EL (cell line): ENCODE measurements around the gene KIF22.
"Not testable (repeated sequence)": the region's sequence is repeated elsewhere in the genome, so short reads cannot be mapped to it uniquely, and the experiment has no call there.

Source experiments
- DNase-seq: peaks from one replicate; pipeline ENCODE4 v3.0.0-alpha.2; 2016

The KIF22 gene

DNA sequence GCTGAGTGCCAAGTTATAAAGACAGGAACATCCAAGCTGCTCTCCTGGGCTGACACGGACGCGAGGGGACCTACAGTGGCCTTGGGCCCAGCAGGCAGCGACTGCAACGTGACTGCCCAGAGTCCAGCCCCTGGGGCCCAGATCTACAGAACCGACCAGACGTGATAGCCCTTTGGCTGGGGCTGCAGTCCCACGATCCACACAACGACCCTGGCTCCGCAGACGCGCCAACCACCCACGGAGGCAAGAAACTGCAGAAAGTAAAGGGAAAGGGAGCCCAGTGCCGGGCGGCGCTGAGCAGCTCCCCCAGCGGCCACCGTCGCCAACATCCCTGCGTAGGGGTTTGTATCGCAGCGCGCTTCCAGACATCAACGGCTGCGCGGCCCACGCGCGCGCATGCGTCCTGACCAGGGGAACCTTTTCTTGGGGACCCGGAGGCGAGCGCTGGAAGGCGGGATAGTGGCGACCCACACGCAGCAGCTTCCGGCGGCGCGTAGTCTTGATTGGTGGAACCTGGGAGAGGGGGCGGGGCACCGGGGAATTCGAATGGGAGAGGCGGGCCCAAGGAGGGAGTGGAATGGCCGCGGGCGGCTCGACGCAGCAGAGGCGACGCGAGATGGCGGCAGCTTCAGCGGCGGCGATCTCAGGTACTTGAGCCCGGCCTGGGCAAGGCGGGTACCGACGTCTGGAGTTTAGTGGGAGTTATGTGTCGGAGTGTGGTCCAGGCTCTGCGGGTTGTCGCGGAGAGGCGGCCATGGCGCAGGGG lies at the start of gene KIF22:
Gene KIF22 (plus strand): TSS at position 569 of the 766 bp plus-strand sequence. CDS start 9 bp downstream, at position 578.
- peak; percentile 98 for DNase-seq

DNA sequence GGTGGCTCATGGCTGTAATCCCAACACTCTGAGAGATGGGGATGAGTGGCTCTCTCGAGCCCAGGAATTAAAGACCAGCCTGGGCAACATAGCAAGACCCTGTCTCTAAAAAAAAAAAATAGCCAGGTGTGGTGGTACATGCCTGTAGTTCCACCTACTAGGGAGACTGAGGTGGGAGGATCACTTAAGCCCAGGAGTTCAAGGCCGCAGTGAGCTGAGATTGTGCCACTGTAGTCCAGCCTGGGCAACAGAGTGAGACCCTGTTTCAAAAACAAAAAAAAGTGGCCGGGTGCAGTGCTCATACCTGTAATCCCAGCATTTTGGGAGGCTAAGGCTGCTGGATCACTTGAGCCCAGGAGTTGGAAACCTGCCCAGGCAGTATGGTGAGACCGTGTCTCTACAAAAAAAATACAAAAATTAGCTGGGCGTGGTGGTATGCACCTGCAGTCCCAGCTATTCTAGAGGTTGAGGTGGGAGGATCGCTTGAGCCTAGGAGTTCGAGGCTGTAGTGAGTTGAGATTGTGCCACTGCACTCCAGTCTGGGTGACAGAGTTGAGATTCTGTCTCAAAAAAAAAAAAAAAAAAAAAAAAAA lies 47.8 kb upstream of the KIF22 start:
- no peak for DNase-seq

DNA sequence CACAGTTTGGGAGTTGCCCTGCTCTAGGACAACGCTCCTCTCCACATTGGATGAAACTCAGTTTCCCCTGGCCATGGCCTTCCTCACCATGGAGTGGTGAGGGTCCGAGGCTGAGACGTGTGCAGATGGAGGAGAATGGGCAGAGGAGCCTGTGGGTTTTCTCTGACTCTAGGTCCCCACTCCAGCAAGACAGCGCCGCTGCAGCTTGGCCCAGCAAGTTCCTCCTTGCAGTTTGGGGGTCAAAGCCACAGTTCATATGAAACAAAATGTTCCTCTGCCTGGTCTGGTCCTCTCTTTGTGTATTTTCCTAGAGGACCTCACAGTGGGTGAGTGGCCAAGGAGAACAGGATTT lies 47.1 kb upstream of the KIF22 start:
- DNase-seq: no peak

DNA sequence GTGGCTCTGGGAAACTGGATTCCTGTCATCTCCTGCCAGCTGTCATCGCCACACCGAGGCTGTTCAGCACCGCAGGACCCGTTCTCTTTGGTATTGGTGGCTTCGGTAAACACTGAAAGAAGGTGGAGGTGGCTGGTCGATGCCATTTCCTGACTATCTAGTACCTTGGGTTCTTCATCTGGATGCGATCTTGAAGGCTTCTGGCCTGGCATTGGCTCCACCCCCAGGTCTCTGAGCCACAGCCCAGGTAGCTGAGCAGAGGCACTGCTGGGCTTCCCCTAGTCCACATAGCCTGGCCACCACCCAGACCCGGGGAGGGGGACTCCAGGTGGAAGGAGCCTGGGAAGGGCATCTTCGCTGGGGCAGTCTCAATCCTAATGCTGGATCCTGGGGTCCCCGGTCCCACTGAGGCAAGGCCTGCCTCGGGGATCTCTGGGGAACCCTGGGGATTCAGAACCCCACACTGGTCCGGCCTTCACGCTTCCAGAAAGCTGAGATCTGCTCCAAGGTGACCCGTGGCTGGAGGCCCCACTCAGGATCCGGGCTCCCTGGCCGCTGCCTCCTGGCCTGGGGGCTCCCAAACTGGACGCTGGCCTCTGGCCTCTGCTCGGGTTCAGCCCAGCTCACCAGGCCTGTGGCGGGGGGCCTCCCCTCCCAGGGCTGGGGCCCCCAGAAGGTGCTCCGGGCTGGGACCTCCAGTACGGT lies 46.6 kb upstream of the KIF22 start:
- DNase-seq: no peak

DNA sequence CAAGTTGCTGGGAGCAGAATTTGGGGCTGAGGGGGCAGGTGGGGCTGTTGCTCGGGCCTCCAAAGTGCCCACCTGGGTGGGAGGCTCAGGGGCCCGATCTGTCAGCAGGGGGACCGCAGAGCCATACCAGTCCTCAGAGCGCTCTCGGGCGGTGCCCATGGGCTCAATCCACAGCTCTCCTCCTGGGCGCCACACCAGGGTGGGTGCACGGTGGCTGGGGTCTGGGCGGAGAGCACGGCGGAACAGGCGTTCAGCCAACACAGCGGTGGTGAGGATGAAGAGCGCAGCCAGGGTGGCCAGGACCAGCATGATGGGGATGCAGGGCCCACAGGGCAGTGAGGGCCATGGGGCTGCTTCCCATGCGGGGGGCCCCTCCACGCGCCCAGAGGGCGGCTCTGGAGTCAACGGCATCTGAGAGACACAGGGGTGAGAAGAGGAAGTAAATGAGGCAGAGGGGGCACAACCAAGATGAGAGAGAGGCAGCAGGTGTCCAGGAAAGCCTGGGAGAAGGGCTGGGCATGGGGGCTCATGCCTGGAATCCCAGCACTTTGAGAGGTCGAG lies 45.9 kb upstream of the KIF22 start:
- no peak for DNase-seq

DNA sequence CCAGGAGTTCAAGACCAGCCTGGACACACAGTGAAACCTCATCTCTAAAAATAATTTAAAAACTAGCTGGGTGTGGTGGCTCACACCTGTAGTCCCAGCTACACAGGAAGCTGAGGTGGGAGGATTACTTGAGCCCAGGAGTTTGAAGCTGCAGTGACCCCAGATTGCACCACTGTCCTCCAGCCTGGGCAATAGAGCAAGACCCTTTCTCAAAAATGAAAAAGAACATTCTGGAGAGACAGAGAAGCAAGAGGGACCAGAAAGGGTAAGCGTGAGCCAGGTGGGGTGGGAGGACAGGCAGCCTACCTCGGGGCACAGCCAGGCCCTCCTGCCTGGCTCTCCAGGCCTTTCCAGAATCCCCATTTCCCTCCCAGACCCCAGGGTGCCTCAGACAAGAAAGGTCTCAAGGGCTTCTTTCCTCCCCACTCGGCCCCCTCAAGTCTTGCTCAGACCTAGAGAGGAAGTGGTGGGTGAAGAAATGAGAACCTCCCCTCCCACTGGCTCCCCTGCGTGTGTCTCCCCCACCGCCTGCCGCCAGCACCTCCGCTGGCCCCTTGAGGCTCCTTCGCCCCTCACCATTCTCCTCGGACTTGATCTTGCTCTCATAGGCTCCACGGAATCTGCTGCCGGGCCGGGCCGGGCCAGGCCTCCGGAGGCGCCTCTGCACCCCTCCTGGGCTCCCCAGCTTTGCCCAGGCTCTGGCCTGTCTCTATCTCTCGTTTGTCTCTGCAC lies 45.3 kb upstream of the KIF22 start:
- DNase-seq: no peak

DNA sequence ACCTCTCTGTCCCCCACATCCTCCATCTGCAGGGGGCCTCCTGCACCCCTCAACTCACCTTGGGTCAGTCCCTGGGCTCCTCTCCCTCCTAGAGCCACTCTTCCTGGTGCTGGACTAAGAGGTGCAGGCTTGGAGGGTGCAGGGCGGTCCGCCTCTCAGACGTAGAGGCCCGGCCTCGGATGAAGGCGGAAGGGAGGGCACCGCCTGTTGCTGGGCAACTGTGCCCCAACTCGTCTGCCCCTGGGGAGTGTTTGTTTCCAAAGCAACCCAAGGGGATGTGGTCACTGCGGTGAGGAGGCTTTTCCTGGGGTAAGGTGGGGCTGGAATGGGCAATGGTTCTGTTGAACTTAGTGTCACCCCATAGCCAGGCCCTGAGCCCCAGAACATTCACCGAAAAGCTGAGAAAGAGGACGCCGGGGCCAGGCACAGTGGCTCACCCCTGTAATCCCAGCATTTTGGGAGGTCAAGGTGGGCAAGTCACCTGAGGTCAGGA lies 44.7 kb upstream of the KIF22 start, which contains the start of gene C16orf54:
Gene C16orf54 (minus strand): TSS at position 138 of the 493 bp plus-strand sequence. CDS start 1,039 bp downstream, outside the sequence.
- DNase-seq: no peak

DNA sequence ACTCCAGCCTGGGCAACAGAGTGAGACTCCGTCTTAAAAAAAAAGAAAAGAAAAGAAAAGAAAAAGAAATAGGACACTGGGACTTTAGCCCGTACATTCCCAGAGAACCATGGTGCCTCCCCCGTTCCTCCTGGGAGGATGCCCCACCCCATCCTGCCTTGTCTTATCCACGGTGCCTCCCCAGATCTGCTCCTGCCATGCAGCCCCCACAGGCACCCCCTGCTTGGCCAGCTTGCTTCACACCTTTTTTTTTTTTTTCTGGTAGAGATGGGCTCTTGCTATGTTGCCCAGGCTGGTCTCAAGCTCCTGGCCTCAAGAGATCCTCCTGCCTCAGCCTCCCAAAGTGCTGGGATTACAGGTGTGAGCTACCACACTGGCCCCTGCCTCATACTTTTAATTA lies 44.0 kb upstream of the KIF22 start:
- DNase-seq: not testable (repeated sequence)

DNA sequence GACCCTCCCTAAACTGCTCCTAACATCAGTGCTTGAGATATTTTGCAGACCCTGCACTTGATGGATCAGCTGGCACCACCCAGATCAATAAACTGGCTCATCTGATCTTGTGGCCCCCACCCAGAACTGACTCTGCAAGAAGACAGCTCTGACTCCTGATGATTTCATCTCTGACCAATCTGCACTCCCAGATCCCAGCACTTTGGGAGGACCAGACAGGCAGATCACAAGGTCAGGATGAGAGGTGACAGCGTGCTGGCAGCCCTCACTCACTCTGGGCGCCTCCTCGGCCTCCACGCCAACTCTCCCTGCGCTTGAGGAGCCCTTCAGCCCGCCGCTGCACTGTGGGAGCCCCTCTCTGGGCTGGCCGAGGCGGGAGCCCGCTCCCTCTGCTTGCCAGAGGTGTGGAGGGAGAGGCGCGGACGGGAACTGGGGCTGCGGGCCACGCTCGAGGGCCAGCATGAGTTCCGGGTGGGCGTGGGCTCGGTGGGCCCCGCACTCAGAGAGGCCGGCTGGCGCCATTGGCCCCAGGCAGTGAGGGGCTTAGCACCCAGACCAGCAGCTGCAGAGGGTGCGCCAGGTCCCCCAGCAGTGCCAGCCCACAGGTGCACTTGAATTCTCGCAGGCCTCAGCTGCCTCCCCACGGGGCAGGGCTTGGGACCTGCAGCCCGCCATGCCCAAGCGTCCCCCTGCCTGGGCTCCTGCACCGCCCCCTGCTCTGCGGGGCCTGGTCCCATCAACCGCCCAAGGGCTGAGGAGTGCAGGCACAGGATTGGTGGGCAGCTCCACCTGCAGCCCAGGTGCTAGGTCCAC lies 42.4 kb upstream of the KIF22 start:
- no peak for DNase-seq

DNA sequence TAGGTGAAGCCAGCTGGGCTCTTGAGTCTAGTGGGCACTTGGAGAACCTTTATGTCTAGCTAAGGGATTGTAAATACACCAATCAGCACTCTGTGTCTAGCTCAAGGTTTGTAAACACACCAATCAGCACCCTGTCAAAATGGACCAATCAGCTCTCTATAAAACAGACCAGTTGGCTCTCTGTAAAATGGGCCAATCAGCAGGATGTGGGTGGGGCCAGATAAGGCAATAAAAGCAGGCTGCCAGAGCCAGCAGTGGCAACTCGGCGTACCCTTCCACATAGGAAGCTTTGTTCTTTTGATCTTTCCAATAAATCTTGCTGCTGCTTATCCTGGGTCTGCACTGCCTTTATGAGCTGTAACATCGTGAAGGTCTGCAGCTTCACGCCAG lies 41.8 kb upstream of the KIF22 start:
- DNase-seq: not testable (repeated sequence)

DNA sequence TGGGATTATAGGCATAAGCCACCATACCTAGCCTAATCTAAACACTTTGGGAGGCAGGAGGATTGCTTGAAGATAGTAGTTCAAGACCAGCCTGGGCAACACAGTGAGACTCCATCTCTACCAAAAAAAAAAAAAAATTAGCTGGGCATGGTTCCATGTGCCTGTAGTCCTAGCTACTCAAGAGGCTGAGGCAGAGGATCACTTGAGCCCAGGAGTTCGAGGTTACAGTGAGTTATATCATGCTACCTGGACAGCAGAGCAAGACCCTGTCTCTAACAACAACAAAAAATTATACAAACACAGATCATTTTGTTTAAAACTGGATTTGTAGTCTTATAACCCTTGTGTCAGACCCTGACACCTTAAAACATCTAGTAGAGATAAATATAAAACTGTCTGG lies 37.0 kb upstream of the KIF22 start:
- DNase-seq: no peak

DNA sequence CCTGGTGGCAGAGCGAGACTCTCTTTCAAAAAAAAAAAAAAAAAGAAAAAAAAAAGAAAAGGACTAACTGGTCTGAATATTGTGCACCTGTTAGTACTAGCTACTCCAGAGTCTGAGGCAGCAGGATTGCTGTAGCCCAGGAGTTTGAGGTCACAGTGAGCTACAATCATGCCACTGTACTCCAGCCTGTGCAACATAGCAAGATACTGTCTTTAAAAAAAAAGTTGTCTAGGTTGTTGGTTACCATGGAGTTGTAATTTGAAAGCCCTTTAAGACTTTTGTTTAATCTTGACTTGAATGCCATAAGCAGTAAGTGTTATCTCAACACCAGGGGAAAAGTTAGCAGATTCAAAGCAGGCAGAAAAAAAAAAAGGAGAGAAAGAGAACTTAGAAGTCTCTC lies 33.9 kb upstream of the KIF22 start:
- no peak for DNase-seq

DNA sequence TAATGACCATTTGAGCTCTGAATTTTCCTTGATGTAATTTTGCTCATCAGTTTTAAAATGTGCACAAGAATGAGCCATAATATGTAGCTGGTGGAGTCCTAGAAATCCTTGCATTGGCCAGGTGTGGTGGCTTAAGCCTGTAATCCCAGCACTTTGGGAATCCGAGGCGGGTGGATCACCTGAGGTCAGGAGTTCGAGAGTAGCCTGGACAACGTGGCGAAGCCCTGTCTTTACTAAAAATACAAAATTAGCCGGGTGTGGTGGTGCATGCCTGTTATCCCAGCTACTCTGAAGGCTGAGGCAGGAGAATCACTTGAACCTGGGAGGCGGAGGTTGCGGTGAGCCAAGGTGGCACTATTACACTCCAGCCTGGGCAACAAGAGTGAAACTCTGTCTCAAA lies 33.5 kb upstream of the KIF22 start:
- DNase-seq: not testable (repeated sequence)

DNA sequence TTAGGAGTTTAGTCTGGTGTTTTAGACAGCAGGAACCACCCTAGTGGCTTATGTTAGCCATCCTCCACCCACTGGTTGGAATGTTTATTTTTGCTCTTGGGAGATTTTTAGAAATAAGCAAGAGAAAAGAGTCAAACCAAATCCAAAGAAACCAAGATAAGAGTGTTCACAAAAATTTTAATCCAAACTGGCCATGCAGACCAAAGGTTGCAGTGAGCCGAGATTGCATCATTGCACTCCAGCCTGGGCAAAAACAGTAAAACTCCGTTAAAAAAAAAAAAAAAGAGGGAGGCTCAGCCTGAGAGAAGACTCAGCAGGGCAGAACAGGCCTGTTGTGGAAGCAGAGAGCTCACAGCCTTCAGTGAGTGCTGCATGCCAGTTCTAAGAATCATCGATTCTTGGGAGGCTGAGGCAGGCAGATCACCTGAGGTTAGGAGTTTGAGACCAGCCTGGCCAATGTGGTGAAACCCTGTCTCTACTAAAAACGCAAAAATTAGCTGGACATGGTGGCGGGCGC lies 32.5 kb upstream of the KIF22 start:
- DNase-seq: peak; percentile 25

DNA sequence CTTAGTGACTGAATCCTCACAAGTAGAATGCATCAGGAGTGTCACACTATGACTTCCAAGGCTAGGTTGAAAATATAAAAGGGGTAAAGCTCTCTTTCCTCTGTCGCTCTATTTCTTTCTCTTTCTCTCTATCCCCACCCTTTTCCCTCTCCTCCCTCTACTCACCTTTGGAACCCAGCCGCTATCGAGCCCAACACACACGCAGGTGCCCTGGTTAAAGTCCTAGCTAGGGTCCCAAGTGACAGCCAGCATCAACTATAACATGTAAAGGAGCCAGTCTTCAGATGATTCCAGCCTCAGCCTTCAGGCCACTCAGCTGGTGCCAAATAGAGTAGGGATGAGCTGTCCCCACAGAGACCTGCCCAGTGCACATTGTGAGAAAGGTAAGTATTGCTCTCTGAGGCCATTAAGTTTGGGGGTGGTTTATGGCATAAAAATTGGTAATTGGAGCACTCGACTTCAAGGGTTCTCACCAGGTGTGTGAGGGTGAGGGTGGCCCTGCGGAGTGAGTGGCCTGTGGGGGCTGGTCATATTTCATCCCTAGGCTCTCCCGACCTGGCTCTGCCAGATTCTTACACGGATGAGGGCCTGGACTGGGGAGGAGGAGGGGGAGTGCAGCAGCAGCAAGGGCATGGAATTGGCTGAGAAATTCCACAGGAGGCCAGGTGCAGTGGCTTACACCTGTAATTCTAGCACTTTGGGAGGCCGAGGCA lies 29.8 kb upstream of the KIF22 start:
- no peak for DNase-seq

DNA sequence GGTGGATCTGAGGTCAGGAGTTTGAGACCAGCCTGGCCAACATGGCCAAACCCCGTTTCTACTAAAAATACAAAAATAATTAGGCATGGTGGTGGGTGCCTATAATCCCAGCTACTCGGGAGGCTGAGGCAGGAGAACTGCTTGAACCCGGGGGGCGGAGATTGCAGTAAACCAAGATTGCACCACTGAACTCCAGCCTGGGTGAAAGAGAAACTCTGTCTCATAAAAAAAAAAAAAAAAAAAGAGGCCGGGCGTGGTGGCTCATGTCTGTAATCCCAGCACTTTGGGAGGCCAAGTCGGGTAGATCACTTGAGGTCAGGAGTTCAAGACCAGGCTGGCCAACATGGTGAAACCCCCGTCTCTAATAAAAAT lies 29.3 kb upstream of the KIF22 start:
- DNase-seq: not testable (repeated sequence)

DNA sequence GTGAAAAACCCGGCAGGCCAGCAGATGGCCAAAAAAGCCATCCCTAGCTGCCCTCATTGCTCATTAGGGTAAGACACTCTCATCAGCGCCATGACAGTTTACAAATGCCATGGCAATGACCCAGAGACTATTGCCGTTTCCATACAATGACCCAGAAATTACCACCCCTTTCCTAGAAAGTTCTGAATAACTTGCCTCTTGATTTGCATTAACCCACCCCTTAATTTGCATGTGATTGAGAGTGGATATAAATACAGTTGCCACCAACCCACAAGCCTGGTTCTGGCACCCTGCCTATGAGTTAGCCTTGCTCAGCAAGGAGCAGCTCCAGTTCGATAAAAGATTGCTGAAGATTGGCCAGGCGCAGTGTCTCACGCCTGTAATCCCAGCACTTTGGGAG lies 28.7 kb upstream of the KIF22 start:
- no peak for DNase-seq

DNA sequence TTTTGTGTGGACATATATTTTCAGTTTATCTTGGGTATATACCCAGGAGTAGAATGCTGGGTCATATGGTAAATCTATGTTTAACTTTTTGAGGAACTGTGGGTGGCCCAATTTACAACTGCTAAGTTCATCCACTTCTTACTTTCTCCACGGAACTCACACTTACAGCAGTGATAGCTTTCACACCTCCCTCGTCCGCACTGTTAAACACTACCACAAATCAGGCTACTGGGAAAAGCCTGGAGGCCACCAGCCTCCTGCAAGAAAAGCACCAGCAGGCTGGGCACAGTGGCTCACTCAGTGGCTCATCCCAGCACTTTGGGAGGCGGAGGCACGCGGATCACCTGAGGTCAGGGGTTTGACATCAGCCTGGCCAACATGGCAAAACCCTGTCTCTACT lies 27.2 kb upstream of the KIF22 start:
- no peak for DNase-seq

DNA sequence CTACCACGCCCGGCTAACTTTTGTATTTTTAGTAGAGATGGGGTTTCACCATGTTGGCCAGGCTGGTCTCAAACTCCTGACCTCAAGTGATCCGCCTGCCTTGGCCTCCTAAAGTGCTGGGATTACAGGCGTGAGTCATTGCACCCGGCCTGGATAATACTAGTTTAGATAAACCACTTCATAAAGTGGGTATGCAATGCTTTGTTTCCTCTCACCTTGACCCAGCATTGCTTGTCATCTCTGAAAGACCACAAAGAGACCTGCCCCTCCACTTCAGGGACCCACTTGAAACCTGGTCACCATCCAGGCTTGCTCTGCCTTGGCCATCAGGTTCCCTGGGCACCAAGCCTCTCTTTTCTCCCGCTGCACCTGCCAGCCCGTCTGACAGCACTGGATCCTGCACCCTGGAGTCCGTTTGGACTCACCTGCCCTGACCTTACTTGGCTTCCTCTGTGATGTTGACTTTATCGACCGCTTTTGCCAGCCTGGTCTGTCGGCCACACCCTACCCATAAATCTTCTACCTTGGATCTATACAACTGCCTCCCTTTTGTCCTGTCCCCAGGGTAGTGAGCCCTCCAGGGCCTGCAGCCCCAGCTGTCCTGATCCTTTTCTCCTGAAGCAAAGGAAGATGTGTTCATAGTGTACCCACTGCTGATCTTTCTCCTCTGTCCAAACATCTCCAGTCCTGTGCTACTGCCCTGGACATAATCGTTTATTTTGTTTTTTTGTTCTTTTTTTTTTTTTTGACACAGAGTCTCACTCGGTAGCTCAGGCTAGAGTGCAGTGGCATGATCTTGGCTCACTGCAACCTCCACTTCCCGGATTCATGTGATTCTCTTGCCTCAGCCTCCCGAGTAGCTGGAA lies 25.2 kb upstream of the KIF22 start:
- no peak for DNase-seq

DNA sequence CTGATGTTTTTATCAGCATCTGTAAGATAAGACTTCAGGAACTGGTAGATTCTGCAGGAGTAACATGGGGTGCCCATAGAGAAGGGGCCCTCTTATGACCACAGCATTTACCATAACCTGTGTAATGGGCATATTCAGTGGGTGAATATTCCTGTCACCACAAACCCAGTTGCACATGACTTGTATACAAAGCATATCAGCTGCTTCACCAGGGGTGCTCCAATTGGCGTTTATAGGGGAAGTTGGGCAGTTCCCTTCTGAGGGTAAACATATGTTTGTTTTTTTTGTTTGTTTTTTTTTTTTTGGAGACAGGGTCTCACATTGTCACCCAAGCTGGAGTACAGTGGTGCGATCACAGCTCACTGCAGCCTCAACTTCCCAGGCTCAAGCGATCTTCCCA lies 24.0 kb upstream of the KIF22 start:
- DNase-seq: no peak
